NT2/D1 (cell line): ENCODE results near the gene CLSTN2.

Source experiments
- YY1 ChIP-seq: IDR thresholded peaks from 2 replicates; pipeline ENCODE4 v1.6.1; 2011; ENCODE audit not compliant: insufficient read length, insufficient read depth
- ZNF274 ChIP-seq: IDR thresholded peaks from 2 replicates; pipeline ENCODE4 v1.6.1; 2011; ENCODE audit warnings: mild to moderate bottlenecking, low read depth, low read length

DNA sequence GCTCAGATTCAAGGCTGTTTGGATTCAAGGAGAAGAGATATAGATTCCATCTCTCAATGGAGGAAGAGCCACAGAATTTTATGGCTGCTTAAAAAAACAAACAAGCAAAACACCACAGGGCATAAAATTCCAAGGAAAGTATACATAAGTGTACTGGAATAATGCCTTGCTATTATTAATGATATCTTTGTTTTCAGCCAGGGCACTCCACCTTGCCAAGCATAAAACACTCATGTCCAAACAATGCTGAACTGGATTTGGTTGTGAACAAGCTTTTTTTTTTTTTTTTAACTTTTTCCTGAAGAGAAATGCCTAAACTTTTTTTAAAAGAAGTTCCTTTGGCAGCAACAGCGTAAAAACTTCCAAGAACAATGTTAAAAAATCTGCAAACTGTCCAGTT, 4.8 kb upstream of the CLSTN2 start:
- TF ChIP-seq ZNF274 = no peak
- no peak for TF ChIP-seq YY1
